Erythroblast (primary cell): ENCODE measurements around the gene CST8.
"Not testable (repeated sequence)": the region's sequence is repeated elsewhere in the genome, so short reads cannot be mapped to it uniquely, and the experiment has no call there.

ENCODE experiments used
- DNase-seq, 2 experiments: peaks; one replicate each; lab custom pipeline; 2025; lab: John Stamatoyannopoulos, UW
- GATA1 ChIP-seq: IDR thresholded peaks from 2 replicates; pipeline ENCODE4 v1.6.1; 2011; ENCODE audit warnings: low read depth, mild to moderate bottlenecking, control low read depth, low read length, moderate library complexity
- POLR2A ChIP-seq: IDR thresholded peaks from 2 replicates; pipeline ENCODE4 v1.6.1; 2011; ENCODE audit warnings: mild to moderate bottlenecking, low read length

Gene CST8

GRCh38 chr20:23456409-23456808 is 34.5 kb upstream of the CST8 start:
- no peak for DNase-seq
- no peak for TF ChIP-seq POLR2A

GRCh38 chr20:23456873-23457272 is 34.0 kb upstream of the CST8 start:
- no peak for DNase-seq
- TF ChIP-seq POLR2A = no peak
- no peak for TF ChIP-seq GATA1

GRCh38 chr20:23459461-23460150 is 31.3 kb upstream of the CST8 start:
- TF ChIP-seq POLR2A = no peak
- no peak for TF ChIP-seq GATA1
- no peak for DNase-seq

GRCh38 chr20:23461180-23461579 is 29.7 kb upstream of the CST8 start:
- no peak for TF ChIP-seq POLR2A
- no peak for DNase-seq

- not testable (repeated sequence) for DNase-seq
Measured at GRCh38 chr20:23466961-23467360, 24.0 kb upstream of the CST8 start.

GRCh38 chr20:23472306-23472705 is 18.6 kb upstream of the CST8 start:
- DNase-seq = not testable (repeated sequence)

GRCh38 chr20:23473293-23473692 is 17.6 kb upstream of the CST8 start:
- not testable (repeated sequence) for DNase-seq

- DNase-seq = no peak
- TF ChIP-seq GATA1 = no peak
- TF ChIP-seq POLR2A = no peak
Measured at GRCh38 chr20:23475395-23475794, 15.5 kb upstream of the CST8 start.

- TF ChIP-seq GATA1 = no peak
- TF ChIP-seq POLR2A = no peak
- no peak for DNase-seq
Measured at GRCh38 chr20:23476015-23476754, 14.7 kb upstream of the CST8 start.

GRCh38 chr20:23477223-23477622 is 13.7 kb upstream of the CST8 start:
- DNase-seq = no peak
- TF ChIP-seq GATA1 = no peak
- TF ChIP-seq POLR2A = no peak

- TF ChIP-seq GATA1 (no peak), POLR2A (no peak)
- no peak for DNase-seq
Measured at GRCh38 chr20:23479043-23479442, 11.9 kb upstream of the CST8 start.

- TF ChIP-seq GATA1 (no peak), POLR2A (no peak)
- no peak for DNase-seq
Measured at GRCh38 chr20:23482138-23482537, 8.8 kb upstream of the CST8 start.

- DNase-seq = no peak
Measured at GRCh38 chr20:23484081-23484480, 6.8 kb upstream of the CST8 start.

GRCh38 chr20:23488470-23488869 is 2.4 kb upstream of the CST8 start:
- TF ChIP-seq POLR2A (no peak), GATA1 (no peak)
- no peak for DNase-seq

More at GRCh38 chr20:23484081-23484480, 6.8 kb upstream of the CST8 start:
- no peak for TF ChIP-seq GATA1
- TF ChIP-seq POLR2A = no peak

GRCh38 chr20:23488996-23489395 is 1.9 kb upstream of the CST8 start:
- TF ChIP-seq GATA1 (no peak), POLR2A (no peak)
- no peak for DNase-seq
